Ascending aorta (tissue), 2 donors: ENCODE measurements around the gene SOS2. TPM values are rescaled to one million over a fixed set of nuclear protein-coding genes. Genes with fewer than 3 reads are reported as not detected.

Experiments used
- DNase-seq, 2 donors: peaks; one replicate each; pipeline ENCODE4 v3.0.0-alpha.2; 2019; ENCODE audit warnings: low spot score in 2 of 2
- H3K27ac ChIP-seq, 2 donors: fragments of 200-600 bp; sonication (generic); one replicate each; pipeline ENCODE4 v1.5.1; 2016 to 2017; ENCODE audit warnings: mild to moderate bottlenecking in 1 of 2
- H3K27me3 ChIP-seq: fragments of 200-600 bp; sonication (generic); one replicate; pipeline ENCODE4 v1.5.1; 2017
- H3K36me3 ChIP-seq, 2 donors: fragments of 200-600 bp; sonication (generic); one replicate each; pipeline ENCODE4 v1.5.1; 2016
- H3K4me1 ChIP-seq, 2 donors: fragments of 200-600 bp; sonication (generic); one replicate each; pipeline ENCODE4 v1.5.1; 2016 to 2017; ENCODE audit warnings: mild to moderate bottlenecking in 1 of 2
- H3K4me3 ChIP-seq, 2 donors: fragments of 200-600 bp; sonication (generic); one replicate each; pipeline ENCODE4 v1.5.1; 2016 to 2017; ENCODE audit warnings: mild to moderate bottlenecking in 1 of 2
- H3K9me3 ChIP-seq, 2 donors: fragments of 200-600 bp; sonication (generic); one replicate each; pipeline ENCODE4 v1.5.1; 2016
- intact Hi-C: fragments of 100-400 bp; cut with DNase I; formaldehyde crosslinking; loops from one replicate; pipeline ENCODE4 v1.15.1; 2023
- total RNA-seq: library from RNA; depleted of rRNA; stranded (reverse); fragments of >200 nt; gene quantifications from one replicate; pipeline ENCODE4 v1.1.0, GENCODE V29; 2016
- TF ChIP-seq, protein P1 (sequence below), 3 experiments: fragments of 200-600 bp in 2 of 3; fragments of 450-650 bp in 1 of 3; sonication (generic) in 2 of 3; IDR thresholded peaks; one replicate each; pipeline ENCODE4 v1.5.1; 2016 to 2019; ENCODE audit warnings: antibody characterized with exemption in 3 of 3, mild to moderate bottlenecking in 1 of 3, moderate library complexity in 1 of 3

The SOS2 gene
- total RNA-seq, 1 donor from 2014 or later: 7.3 TPM

DNA sequence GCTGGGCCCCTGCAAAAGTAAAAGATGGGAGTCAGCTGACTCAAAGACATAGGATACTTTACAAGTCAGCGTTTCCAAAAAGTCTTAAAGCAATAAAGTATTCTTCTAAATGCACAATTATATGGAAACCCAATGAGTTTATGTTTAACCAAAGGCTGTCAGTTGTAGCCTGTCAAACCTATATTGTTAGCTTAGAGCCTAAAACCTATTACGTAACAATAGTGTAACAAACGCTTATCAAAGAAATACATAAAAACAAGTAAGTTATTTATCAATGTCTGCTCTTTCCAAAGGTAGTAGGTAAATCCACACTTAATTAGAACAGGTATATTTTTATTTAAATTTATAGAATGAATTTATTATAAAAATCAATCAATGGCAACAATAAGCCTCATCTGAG is 15.9 kb upstream of the SOS2 start:
- H3K9me3 ChIP-seq: no peaks in the 10 kb centered on the region
- intact Hi-C loops: no loop called here
- DNase-seq: no peak
- H3K4me1 ChIP-seq: no peaks in the 10 kb centered on the region
- H3K27me3 ChIP-seq: no peaks in the 10 kb centered on the region
- no peak overlapping the region for H3K4me3 ChIP-seq
- TF ChIP-seq, protein P1, sequence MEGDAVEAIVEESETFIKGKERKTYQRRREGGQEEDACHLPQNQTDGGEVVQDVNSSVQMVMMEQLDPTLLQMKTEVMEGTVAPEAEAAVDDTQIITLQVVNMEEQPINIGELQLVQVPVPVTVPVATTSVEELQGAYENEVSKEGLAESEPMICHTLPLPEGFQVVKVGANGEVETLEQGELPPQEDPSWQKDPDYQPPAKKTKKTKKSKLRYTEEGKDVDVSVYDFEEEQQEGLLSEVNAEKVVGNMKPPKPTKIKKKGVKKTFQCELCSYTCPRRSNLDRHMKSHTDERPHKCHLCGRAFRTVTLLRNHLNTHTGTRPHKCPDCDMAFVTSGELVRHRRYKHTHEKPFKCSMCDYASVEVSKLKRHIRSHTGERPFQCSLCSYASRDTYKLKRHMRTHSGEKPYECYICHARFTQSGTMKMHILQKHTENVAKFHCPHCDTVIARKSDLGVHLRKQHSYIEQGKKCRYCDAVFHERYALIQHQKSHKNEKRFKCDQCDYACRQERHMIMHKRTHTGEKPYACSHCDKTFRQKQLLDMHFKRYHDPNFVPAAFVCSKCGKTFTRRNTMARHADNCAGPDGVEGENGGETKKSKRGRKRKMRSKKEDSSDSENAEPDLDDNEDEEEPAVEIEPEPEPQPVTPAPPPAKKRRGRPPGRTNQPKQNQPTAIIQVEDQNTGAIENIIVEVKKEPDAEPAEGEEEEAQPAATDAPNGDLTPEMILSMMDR (IDR thresholded peaks at IDR 0.05): no peak
- H3K36me3 ChIP-seq: peaks cover 2 to 4% of the 10 kb centered on the region in 2 donors
- no peak overlapping the region for H3K27ac ChIP-seq

DNA sequence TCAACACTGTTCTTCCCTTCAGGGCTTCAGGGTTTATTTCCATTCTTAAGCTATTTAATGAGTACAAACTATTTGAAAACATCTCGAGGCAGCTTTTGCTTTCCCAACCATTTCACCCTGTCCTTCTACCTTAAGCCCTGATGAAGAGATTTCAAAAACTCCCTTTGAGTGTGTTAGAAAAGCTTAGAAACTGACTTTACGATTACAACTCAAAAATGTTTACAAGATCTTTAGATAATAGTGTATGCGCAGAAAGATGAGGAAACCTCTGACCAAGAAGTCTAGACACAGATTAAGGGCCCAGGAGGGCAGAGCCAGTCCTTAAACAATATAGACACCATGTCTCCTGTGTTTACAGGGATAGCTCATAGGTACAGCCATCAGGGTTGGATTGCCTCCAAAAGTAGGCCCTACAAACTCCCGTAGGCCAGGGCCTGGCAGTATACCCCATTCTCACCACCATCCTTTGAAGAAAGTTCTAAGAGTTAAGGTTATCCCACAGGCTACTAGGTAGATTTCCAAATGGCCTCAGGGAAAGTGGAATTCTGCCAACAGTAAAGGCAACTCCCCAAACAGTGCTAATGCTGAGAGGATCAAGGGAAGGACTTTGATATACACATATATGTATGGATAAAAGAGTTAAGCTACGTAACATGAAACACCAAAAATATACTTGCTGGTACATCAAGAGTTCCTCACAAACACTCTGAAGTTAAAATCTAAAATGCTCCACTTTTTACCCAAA is 11.4 kb upstream of the SOS2 start:
- H3K27me3 ChIP-seq: no peaks in the 10 kb centered on the region
- no peak overlapping the region for H3K27ac ChIP-seq
- DNase-seq: no peak
- no peak overlapping the region for H3K4me3 ChIP-seq
- no peaks in the 10 kb centered on the region for H3K9me3 ChIP-seq
- intact Hi-C loops: no loop called here
- no peaks in the 10 kb centered on the region for H3K4me1 ChIP-seq
- TF ChIP-seq, protein P1 (IDR thresholded peaks at IDR 0.05): no peak
- peaks cover 2 to 4% of the 10 kb centered on the region in 2 donors for H3K36me3 ChIP-seq

DNA sequence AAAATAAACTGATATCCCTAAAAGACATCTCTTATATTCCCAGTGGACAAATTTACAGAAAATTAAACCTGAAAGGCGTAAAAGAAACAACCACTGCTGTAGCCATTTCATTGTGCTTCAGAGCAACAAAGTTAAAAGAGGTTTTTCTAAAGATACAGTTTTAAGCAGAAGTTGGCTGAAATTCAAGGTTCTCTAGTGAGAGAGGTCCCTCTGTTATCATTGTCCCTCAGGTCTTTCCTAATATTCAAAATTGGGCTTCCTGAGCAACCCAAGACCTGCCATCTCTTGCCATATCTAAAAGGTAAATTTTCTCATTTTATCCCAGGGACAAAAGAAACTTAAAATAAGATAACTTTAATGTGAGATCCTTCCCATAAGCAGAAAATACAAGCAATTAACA is 10.7 kb upstream of the SOS2 start:
- no peak for DNase-seq
- intact Hi-C loops: no loop called here
- Histone ChIP-seq H3K9me3 (no peaks in the 10 kb centered on the region), H3K4me3 (no peak overlapping the region), H3K4me1 (no peaks in the 10 kb centered on the region), H3K27me3 (no peaks in the 10 kb centered on the region), H3K36me3 (peaks cover 2 to 4% of the 10 kb centered on the region in 2 donors), H3K27ac (no peak overlapping the region)
- TF ChIP-seq, protein P1 (IDR thresholded peaks at IDR 0.05): no peak

DNA sequence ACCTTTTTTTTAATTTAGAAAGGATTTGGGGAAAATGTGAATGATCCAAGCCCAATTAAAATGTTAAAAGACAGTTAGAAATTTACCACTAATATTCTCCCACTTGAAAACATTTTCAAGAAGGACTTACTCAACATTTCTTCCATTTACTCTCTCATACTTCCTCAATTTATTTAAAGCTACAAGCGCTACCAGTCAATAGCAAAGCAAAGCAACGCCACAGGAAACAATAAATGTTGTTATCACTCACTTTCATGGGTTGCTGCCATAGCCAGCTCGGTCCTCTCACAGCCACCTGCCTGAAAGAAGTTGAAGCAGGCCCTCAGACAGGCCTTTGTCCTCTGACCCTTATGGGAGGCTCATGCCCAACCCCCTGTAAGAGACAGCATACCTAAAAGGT is 6.0 kb upstream of the SOS2 start:
- no peaks in the 10 kb centered on the region for H3K4me1 ChIP-seq
- TF ChIP-seq, protein P1 (IDR thresholded peaks at IDR 0.05): no peak
- no peak for DNase-seq
- H3K27me3 ChIP-seq: no peaks in the 10 kb centered on the region
- intact Hi-C loops: no loop called here
- H3K27ac ChIP-seq: no peak overlapping the region
- H3K9me3 ChIP-seq: no peaks in the 10 kb centered on the region
- no peaks in the 10 kb centered on the region for H3K36me3 ChIP-seq
- H3K4me3 ChIP-seq: no peak overlapping the region

DNA sequence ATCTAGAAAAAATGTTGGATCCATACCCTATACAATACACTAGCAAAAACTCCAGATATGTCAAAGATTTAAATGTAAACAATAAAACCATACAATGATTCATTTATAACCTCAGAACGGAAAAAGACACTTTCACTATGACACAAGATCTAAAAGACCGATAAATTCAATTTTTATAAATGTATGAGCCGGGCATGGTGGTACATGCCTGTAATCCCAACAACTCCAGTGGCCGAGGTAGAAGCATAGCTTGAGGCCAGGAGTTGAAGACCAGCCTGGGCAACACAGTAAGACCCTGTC is 2.5 kb upstream of the SOS2 start:
- H3K4me1 ChIP-seq: peaks cover 5 to 13% of the 10 kb centered on the region in 2 donors
- H3K27me3 ChIP-seq: no peaks in the 10 kb centered on the region
- H3K4me3 ChIP-seq: no peak overlapping the region
- DNase-seq: no peak
- H3K36me3 ChIP-seq: no peaks in the 10 kb centered on the region
- TF ChIP-seq, protein P1 (IDR thresholded peaks at IDR 0.05): no peak
- intact Hi-C loops: loop anchor here (5.0 kb wide), 4 partner anchors 433 to 1008 kb away; partner anchors contain the start of genes SAV1 and TMX1
- no peak overlapping the region for H3K27ac ChIP-seq
- H3K9me3 ChIP-seq: no peaks in the 10 kb centered on the region
